ENCODE data around the gene ZNF516. TPM values are rescaled to one million over a fixed set of nuclear protein-coding genes. Genes with fewer than 3 reads are reported as not detected.

The ZNF516 gene
- total RNA-seq, 2 donors from 2014 or later: 24.3 to 32.5 TPM

- intact Hi-C loops (cut with DNase I): no loop called here
- DNase-seq (ENCODE audit: low spot score): no peak
Measured at GRCh38 chr18:76382275-76382674, 112.8 kb downstream of the ZNF516 start.

- DNase-seq (ENCODE audit: low spot score): no peak
Measured at GRCh38 chr18:76380791-76381405, 114.1 kb downstream of the ZNF516 start.

GRCh38 chr18:76380127-76380729 lies 114.8 kb downstream of the ZNF516 start:
- no peak for DNase-seq (ENCODE audit: low spot score)
- intact Hi-C loops (cut with DNase I): no loop called here

More at GRCh38 chr18:76380791-76381405, 114.1 kb downstream of the ZNF516 start:
- intact Hi-C loops (cut with DNase I): no loop called here

- intact Hi-C loops (cut with DNase I): no loop called here
- DNase-seq (ENCODE audit: low spot score): no peak
Measured at GRCh38 chr18:76379226-76380126, 115.6 kb downstream of the ZNF516 start.

- DNase-seq (ENCODE audit: low spot score): no peak
- intact Hi-C loops (cut with DNase I): no loop called here
Measured at GRCh38 chr18:76378526-76379215, 116.4 kb downstream of the ZNF516 start.

- DNase-seq (ENCODE audit: low spot score): no peak
- intact Hi-C loops (cut with DNase I): no loop called here
Measured at GRCh38 chr18:76377359-76377756, 117.7 kb downstream of the ZNF516 start.

- no peak for DNase-seq (ENCODE audit: low spot score)
- intact Hi-C loops (cut with DNase I): no loop called here
Measured at GRCh38 chr18:76376668-76377358, 118.2 kb downstream of the ZNF516 start.

GRCh38 chr18:76376225-76376624 lies 118.8 kb downstream of the ZNF516 start:
- intact Hi-C loops (cut with DNase I): no loop called here
- DNase-seq (ENCODE audit: low spot score): no peak

GRCh38 chr18:76374330-76375281 lies 120.4 kb downstream of the ZNF516 start:
- no peak for DNase-seq (ENCODE audit: low spot score)
- intact Hi-C loops (cut with DNase I): no loop called here

GRCh38 chr18:76373297-76373696 lies 121.7 kb downstream of the ZNF516 start:
- no peak for DNase-seq (ENCODE audit: low spot score)
- intact Hi-C loops (cut with DNase I): no loop called here

- intact Hi-C loops (cut with DNase I): no loop called here
- DNase-seq (ENCODE audit: low spot score): no peak
Measured at GRCh38 chr18:76371301-76372203, 123.5 kb downstream of the ZNF516 start.

GRCh38 chr18:76370686-76371085 lies 124.4 kb downstream of the ZNF516 start:
- DNase-seq (ENCODE audit: low spot score): no peak
- intact Hi-C loops (cut with DNase I): no loop called here

GRCh38 chr18:76370201-76370600 lies 124.8 kb downstream of the ZNF516 start:
- intact Hi-C loops (cut with DNase I): no loop called here
- DNase-seq (ENCODE audit: low spot score): no peak

- DNase-seq (ENCODE audit: low spot score): no peak
- intact Hi-C loops (cut with DNase I): no loop called here
Measured at GRCh38 chr18:76369791-76370190, 125.3 kb downstream of the ZNF516 start.

- intact Hi-C loops (cut with DNase I): no loop called here
- DNase-seq (ENCODE audit: low spot score): no peak
Measured at GRCh38 chr18:76368976-76369375, 126.1 kb downstream of the ZNF516 start.

GRCh38 chr18:76368271-76368670 lies 126.8 kb downstream of the ZNF516 start:
- DNase-seq (ENCODE audit: low spot score): no peak
- intact Hi-C loops (cut with DNase I): no loop called here
